ENCODE results near the gene NIPAL1.

The NIPAL1 gene

GRCh38 chr4:48064349-48064748, 47.8 kb downstream of the NIPAL1 start:
- no peak for DNase-seq (ENCODE audit: low read depth in 2 of 2)

GRCh38 chr4:48065587-48066052, 49.0 kb downstream of the NIPAL1 start:
- DNase-seq (ENCODE audit: low read depth in 2 of 2): no peak

- no peak for DNase-seq (ENCODE audit: low read depth in 2 of 2)
Measured at GRCh38 chr4:48067536-48067935, 51.0 kb downstream of the NIPAL1 start.

GRCh38 chr4:48068182-48068581, 51.6 kb downstream of the NIPAL1 start:
- DNase-seq (ENCODE audit: low read depth in 2 of 2): no peak

- DNase-seq (ENCODE audit: low read depth in 2 of 2): no peak
Measured at GRCh38 chr4:48069026-48069425, 52.5 kb downstream of the NIPAL1 start.

GRCh38 chr4:48071191-48071590, 54.6 kb downstream of the NIPAL1 start:
- no peak for DNase-seq (ENCODE audit: low read depth in 2 of 2)

GRCh38 chr4:48073567-48074103, 57.1 kb downstream of the NIPAL1 start:
- no peak for DNase-seq (ENCODE audit: low read depth in 2 of 2)

- no peak for DNase-seq (ENCODE audit: low read depth in 2 of 2)
Measured at GRCh38 chr4:48074657-48075056, 58.1 kb downstream of the NIPAL1 start.

- no peak for DNase-seq (ENCODE audit: low read depth in 2 of 2)
Measured at GRCh38 chr4:48078425-48078824, 61.9 kb downstream of the NIPAL1 start.

GRCh38 chr4:48078862-48079655, 62.5 kb downstream of the NIPAL1 start:
- DNase-seq (ENCODE audit: low read depth in 2 of 2): no peak

- no peak for DNase-seq (ENCODE audit: low read depth in 2 of 2)
Measured at GRCh38 chr4:48079972-48080391, 63.4 kb downstream of the NIPAL1 start.

GRCh38 chr4:48081196-48081595, 64.6 kb downstream of the NIPAL1 start:
- DNase-seq (ENCODE audit: low read depth in 2 of 2): no peak

- no peak for DNase-seq (ENCODE audit: low read depth in 2 of 2)
Measured at GRCh38 chr4:48082956-48083355, 66.4 kb downstream of the NIPAL1 start.

- no peak for DNase-seq (ENCODE audit: low read depth in 2 of 2)
Measured at GRCh38 chr4:48085821-48086589, 69.4 kb downstream of the NIPAL1 start.

All from stimulated activated CD8-positive, alpha-beta memory T cell treated with anti-CD3 and anti-CD28 coated beads, Interleukin-7, amount 100 ng/mL, for 1 hour (primary cell).